Activated CD4-positive, alpha-beta memory T cell treated with anti-CD3 and anti-CD28 coated beads for 36 hours (primary cell): ENCODE measurements around the gene BID. TPM values are rescaled to one million over a fixed set of nuclear protein-coding genes. Genes with fewer than 3 reads are reported as not detected.
"Not testable (repeated sequence)": the region's sequence is repeated elsewhere in the genome, so short reads cannot be mapped to it uniquely, and the experiment has no call there.

ENCODE experiments used
- CTCF ChIA-PET: fragments of 350-600 bp; sonication (Branson Sonifier 250); formaldehyde crosslinking; loops from one replicate; lab custom pipeline; 2021; ENCODE audit warnings: antibody characterized with exemption, inconsistent platforms; lab: Charles Lee
- POLR2A ChIA-PET: fragments of 350-600 bp; sonication (Branson Sonifier 250); formaldehyde crosslinking; loops from one replicate; lab custom pipeline; 2021; ENCODE audit warnings: antibody characterized with exemption; lab: Charles Lee
- DNase-seq: peaks from one replicate; pipeline ENCODE4 v3.0.0-alpha.2; 2020
- H3K27ac Mint-ChIP-seq: one replicate; pipeline ENCODE4 v1.8.0; 2021; ENCODE audit warnings: mixed read lengths
- H3K27me3 Mint-ChIP-seq: one replicate; pipeline ENCODE4 v1.8.0; 2021; ENCODE audit warnings: mixed read lengths
- H3K36me3 Mint-ChIP-seq: one replicate; pipeline ENCODE4 v1.8.0; 2021; ENCODE audit warnings: mixed read lengths
- H3K4me1 Mint-ChIP-seq: one replicate; pipeline ENCODE4 v1.8.0; 2021; ENCODE audit warnings: low read depth, mixed read lengths
- H3K4me3 Mint-ChIP-seq: one replicate; pipeline ENCODE4 v1.8.0; 2021; ENCODE audit warnings: mild to moderate bottlenecking, mixed read lengths
- H3K9me3 Mint-ChIP-seq: one replicate; pipeline ENCODE4 v1.8.0; 2021; ENCODE audit warnings: mixed read lengths
- intact Hi-C: fragments of 100-400 bp; cut with micrococcal nuclease; formaldehyde crosslinking; loops from one replicate; pipeline ENCODE4 v1.15.1; 2023
- microRNA-seq: library from miRNA; unstranded; fragments of <30 nt; microRNA quantifications from one replicate; pipeline ENCODE4 v1.2.0, GENCODE V29; 2022; ENCODE audit warnings: borderline number of aligned reads, borderline microRNAs expressed, borderline replicate concordance
- total RNA-seq, 2 experiments: library from RNA; stranded (reverse); gene quantifications; one replicate each; pipeline ENCODE4 v1.2.3, GENCODE V29; 2021

The BID gene
- total RNA-seq, 2 experiments from 2014 or later = 22.3 to 24.7 TPM

DNA sequence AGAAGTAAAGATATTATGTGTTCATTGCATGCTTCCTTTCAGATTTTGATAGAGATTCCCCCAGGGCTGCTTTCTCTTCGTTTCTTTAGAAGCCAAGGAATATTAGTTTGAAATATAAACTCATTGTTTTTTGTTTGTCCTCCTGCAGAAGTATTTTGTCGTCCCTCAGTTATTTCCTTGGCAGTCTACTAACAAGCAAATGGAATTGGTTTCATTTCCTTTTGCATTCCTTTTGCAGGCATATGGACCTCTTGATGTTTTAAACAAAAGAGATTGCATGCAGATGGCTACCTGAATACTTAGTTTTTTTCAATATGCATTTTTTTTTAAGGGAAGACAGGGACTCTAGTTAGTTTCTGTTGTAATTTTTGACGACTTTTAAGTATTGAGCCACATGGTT is 73.5 kb downstream of the BID start:
- POLR2A ChIA-PET = no interaction called here
- CTCF ChIA-PET = no interaction called here
- peaks cover 8% of the 10 kb centered on the region for H3K4me1 Mint-ChIP-seq
- no peak overlapping the region for H3K4me3 Mint-ChIP-seq
- intact Hi-C loops = no loop called here
- no peaks in the 10 kb centered on the region for H3K27me3 Mint-ChIP-seq
- no peaks in the 10 kb centered on the region for H3K9me3 Mint-ChIP-seq
- H3K36me3 Mint-ChIP-seq = peaks cover 11% of the 10 kb centered on the region
- DNase-seq = no peak
- H3K27ac Mint-ChIP-seq = no peak overlapping the region

DNA sequence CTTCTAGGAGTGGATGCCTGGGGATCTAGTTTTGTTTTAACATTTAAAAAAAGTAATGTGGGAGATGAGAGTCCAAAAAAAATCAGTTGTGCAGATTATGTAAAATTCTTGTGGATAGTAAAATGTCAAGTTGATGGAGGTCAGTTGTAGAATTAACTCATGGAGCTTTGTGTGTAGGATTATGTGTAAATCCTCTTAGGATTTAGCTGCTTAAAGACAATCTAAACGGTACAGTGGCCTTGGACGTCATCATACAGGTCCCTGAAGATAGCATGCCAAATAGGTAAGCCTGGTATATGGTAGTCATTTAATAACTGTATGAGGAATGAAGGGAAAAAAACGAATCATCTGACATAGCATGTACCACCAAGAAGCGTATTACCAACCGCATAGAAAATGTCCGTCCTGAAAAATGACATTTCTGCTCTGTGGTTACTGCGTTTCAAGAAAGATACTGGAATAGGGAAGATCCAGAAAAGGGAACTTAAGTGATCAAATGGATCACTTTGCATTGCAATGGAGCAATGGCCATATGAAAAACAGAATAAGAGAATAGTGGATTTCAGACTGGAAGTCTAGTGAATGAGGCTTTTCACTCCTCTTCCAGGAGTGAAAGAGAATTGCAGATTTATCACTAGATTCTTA is 74.5 kb downstream of the BID start:
- Mint-ChIP-seq H3K9me3 (no peaks in the 10 kb centered on the region), H3K4me1 (peaks cover 4% of the 10 kb centered on the region), H3K27me3 (no peaks in the 10 kb centered on the region), H3K36me3 (peaks cover 14% of the 10 kb centered on the region), H3K4me3 (no peak overlapping the region), H3K27ac (no peak overlapping the region)
- ChIA-PET POLR2A (no interaction called here), CTCF (no interaction called here)
- intact Hi-C loops = no loop called here
- no peak for DNase-seq

DNA sequence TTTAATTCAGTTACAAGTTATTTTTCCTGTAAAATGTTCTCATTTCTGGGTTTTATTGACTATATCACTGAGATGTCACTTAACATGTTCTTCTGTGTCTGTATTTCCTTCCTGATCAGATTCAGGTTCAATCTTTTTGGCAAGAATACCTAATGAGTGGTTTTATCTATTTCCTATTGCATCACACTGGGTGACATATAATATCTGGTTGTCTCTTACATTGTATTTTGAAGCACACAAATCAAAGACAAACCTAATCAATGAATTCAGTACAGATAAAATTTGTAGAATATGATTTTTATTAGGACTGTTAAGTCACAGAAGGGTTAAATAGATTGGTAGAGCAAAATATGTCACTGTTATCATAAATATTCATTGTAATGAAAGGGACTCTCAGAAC is 75.3 kb downstream of the BID start:
- H3K4me1 Mint-ChIP-seq = peaks cover 4% of the 10 kb centered on the region
- peaks cover 15% of the 10 kb centered on the region for H3K36me3 Mint-ChIP-seq
- no peak overlapping the region for H3K4me3 Mint-ChIP-seq
- no peaks in the 10 kb centered on the region for H3K9me3 Mint-ChIP-seq
- intact Hi-C loops = no loop called here
- no peak for DNase-seq
- no peaks in the 10 kb centered on the region for H3K27me3 Mint-ChIP-seq
- ChIA-PET POLR2A (no interaction called here), CTCF (no interaction called here)
- H3K27ac Mint-ChIP-seq = no peak overlapping the region

DNA sequence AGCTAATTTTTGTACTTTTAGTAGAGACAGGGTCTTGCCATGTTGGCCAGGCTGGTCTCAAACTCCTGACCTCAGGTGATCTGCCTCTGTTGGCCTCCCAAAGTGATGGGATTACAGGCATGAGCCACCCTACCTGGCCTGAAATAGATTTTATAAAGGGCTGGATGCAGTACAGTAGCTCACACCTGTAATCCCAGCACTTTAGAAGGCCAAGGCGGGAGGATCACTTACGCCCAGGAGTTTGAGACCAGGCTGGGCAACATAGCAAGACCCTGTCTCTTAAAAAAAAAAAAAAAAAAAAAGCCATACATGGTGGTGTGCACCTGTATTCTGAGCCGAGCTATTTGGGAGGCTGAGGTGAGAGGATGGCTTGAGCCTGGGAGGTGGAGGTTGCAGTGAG is 76.0 kb downstream of the BID start:
- H3K36me3 Mint-ChIP-seq = peaks cover 10% of the 10 kb centered on the region
- H3K4me3 Mint-ChIP-seq, DNase-seq, H3K27me3 Mint-ChIP-seq, CTCF ChIA-PET, H3K9me3 Mint-ChIP-seq, H3K27ac Mint-ChIP-seq, intact Hi-C loops, H3K4me1 Mint-ChIP-seq: not testable (repeated sequence)
- POLR2A ChIA-PET = interaction anchor here (0.7 kb wide), 1 partner anchor 22 kb away, joined by 3 read pairs; no protein-coding TSS in a partner anchor

DNA sequence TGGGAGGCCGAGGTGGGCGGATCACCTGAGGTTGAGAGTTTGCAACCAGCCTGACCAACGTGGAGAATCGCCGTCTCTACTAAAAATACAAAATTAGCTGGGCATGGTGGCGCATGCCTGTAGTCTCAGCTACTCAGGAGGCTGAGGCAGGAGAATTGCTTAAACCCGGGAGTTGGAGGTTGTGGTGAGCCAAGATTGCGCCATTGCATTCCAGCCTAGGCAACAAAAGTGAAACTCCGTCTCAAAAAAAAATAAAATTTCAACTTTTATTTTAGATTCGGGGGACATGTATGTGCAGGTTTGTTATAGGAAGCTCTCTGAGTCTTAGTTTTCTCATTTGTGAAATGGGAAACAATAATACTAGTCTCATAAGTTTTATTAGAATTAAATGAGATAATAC is 77.1 kb downstream of the BID start:
- H3K27me3 Mint-ChIP-seq, H3K27ac Mint-ChIP-seq, POLR2A ChIA-PET, intact Hi-C loops, H3K4me3 Mint-ChIP-seq, DNase-seq, H3K9me3 Mint-ChIP-seq, H3K4me1 Mint-ChIP-seq: not testable (repeated sequence)
- CTCF ChIA-PET = interaction anchor here (1.9 kb wide), 1 partner anchor 379 kb away, joined by 5 read pairs; no protein-coding TSS in a partner anchor
- H3K36me3 Mint-ChIP-seq = peaks cover 11% of the 10 kb centered on the region

DNA sequence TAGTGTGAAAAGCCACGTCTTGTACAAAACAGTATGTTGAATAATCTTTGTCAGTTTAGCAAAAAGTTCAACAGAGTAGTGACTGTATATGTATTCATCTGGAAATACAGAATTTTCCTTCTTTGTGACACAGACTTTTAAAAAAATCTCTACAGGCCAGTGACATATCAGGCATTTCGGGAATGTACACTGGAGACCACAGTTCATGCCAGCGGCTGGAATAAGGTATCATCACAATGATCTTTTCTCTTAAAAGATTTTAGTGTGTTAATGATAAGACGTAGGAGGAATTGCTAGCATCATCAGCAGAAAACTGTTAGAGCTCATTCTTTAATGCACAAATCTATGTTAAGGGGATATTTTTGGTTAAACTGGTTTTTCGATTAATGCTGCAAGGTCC is 78.3 kb downstream of the BID start:
- DNase-seq = no peak
- peaks cover 4% of the 10 kb centered on the region for H3K4me1 Mint-ChIP-seq
- POLR2A ChIA-PET = no interaction called here
- peaks cover 13% of the 10 kb centered on the region for H3K36me3 Mint-ChIP-seq
- H3K9me3 Mint-ChIP-seq = no peaks in the 10 kb centered on the region
- no peak overlapping the region for H3K4me3 Mint-ChIP-seq
- intact Hi-C loops = no loop called here
- CTCF ChIA-PET = interaction anchor here (1.9 kb wide), 1 partner anchor 380 kb away, joined by 5 read pairs; no protein-coding TSS in a partner anchor
- H3K27ac Mint-ChIP-seq = no peak overlapping the region
- no peaks in the 10 kb centered on the region for H3K27me3 Mint-ChIP-seq

DNA sequence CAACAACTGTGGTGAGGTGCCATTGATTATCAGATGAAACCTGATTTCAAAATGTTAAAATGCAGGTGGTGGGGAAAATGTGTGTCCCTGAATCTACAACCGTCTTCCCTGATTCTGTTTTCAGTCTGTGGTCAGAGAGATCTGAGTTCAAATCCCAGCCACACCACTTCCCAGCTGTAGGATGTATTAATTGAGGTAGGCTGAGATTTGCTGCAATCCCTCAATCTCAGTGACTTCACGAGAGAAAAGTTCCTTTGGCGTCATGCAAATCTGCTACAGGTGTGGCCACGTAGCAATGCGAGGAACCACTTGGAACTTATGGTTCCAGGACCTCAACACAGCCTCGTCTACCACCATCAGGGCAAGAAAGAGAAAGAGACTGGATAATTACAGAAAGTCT is 79.5 kb downstream of the BID start:
- no peaks in the 10 kb centered on the region for H3K9me3 Mint-ChIP-seq
- no peak for DNase-seq
- H3K4me1 Mint-ChIP-seq = peaks cover 4% of the 10 kb centered on the region
- peaks cover 13% of the 10 kb centered on the region for H3K36me3 Mint-ChIP-seq
- no peak overlapping the region for H3K4me3 Mint-ChIP-seq
- CTCF ChIA-PET = no interaction called here
- H3K27ac Mint-ChIP-seq = no peak overlapping the region
- POLR2A ChIA-PET = no interaction called here
- H3K27me3 Mint-ChIP-seq = no peaks in the 10 kb centered on the region
- intact Hi-C loops = no loop called here

DNA sequence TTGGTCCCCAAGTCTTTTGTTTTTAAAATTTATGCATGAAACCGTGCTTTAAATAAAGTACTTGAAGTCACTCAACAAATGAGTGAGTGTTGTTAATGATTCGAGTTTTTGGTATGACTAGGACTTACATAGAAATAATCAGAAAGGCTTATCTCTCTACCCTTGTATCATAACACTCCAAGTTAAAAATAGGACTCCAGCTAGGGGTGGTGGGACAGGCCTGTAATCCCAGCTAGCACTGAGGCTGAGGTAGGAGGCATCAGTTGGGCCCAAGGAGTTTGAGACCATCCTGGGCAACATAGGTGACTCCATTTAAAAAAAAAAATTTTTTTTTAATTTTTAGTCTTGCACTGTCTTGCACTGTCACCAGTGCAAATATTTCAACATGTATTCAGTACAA is 80.1 kb downstream of the BID start:
- no peak for DNase-seq
- CTCF ChIA-PET = no interaction called here
- Mint-ChIP-seq H3K9me3 (no peaks in the 10 kb centered on the region), H3K27me3 (no peaks in the 10 kb centered on the region), H3K4me1 (peaks cover 4% of the 10 kb centered on the region), H3K4me3 (no peak overlapping the region), H3K27ac (no peak overlapping the region), H3K36me3 (peaks cover 13% of the 10 kb centered on the region)
- intact Hi-C loops = no loop called here
- POLR2A ChIA-PET = interaction anchor here (0.5 kb wide), 1 partner anchor 89 kb away, joined by 4 read pairs; no protein-coding TSS in a partner anchor

DNA sequence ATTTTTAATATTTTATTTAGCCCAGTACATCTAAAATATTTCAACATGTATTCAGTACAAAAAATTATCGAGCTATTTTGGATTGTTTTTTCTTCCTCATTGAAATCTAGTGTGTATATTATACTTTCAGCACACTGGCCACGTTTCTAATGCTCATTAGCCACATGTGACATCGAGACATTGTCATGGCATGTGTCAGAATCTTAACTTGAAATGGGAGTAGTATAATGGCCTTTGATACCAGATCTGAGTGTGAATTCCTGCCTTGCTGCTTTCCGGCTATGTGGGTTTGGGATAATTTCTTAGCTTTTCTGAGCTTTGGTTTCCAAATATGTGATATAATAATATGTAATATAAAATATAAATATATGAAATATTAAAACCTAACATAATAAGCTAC is 81.4 kb downstream of the BID start:
- CTCF ChIA-PET = no interaction called here
- H3K4me3 Mint-ChIP-seq = no peak overlapping the region

DNA sequence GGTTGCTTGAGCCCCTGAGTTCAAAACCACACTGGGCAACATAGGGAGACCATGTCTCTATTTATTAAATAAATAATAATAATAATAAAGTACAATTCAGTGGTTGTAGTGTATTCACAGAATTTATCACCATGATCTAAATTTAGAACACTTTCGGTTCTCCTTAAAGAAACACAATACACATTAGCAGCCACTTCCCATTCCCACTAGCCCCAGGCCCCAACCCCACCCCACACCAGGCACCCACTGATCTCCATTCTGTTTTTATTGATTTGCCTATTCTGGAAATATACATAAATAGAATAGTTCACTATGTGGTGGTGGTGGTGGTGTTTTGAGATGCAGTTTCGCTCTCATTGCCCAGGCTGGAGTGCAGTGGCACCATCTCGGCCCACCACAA is 90.0 kb downstream of the BID start:
- peaks cover 3% of the 10 kb centered on the region for H3K36me3 Mint-ChIP-seq
- CTCF ChIA-PET = no interaction called here
- POLR2A ChIA-PET = no interaction called here
- intact Hi-C loops = no loop called here
- no peaks in the 10 kb centered on the region for H3K4me1 Mint-ChIP-seq
- H3K4me3 Mint-ChIP-seq = no peak overlapping the region
- no peak for DNase-seq
- H3K27me3 Mint-ChIP-seq = no peaks in the 10 kb centered on the region
- no peaks in the 10 kb centered on the region for H3K9me3 Mint-ChIP-seq
- no peak overlapping the region for H3K27ac Mint-ChIP-seq

More for the DNA sequence above, 81.4 kb downstream of the BID start:
- peaks cover 15% of the 10 kb centered on the region for H3K36me3 Mint-ChIP-seq
- H3K4me1 Mint-ChIP-seq = no peaks in the 10 kb centered on the region
- no peak for DNase-seq
- POLR2A ChIA-PET = no interaction called here
- H3K27ac Mint-ChIP-seq = no peak overlapping the region
- no peaks in the 10 kb centered on the region for H3K9me3 Mint-ChIP-seq
- no peaks in the 10 kb centered on the region for H3K27me3 Mint-ChIP-seq
- intact Hi-C loops = no loop called here

Small RNAs within 50 kb of the gene (microRNA-seq; reads per million reads assigned to microRNA genes)
- not detected for gene MIR3198-1

Other genes starting within 250 kb of the BID start
- gene SLC25A18, start 211.0 kb downstream of the BID start, total RNA-seq = not detected
- 10 to 100 TPM; 95.5 to 97.9 TPM for gene ATP6V1E1, start 145.7 kb downstream of the BID start, total RNA-seq
- gene BCL2L13, start 135.7 kb downstream of the BID start, total RNA-seq = 10 to 100 TPM; 34.5 to 36.2 TPM